ENCODE data around the gene ZXDC.

Gene ZXDC

DNA sequence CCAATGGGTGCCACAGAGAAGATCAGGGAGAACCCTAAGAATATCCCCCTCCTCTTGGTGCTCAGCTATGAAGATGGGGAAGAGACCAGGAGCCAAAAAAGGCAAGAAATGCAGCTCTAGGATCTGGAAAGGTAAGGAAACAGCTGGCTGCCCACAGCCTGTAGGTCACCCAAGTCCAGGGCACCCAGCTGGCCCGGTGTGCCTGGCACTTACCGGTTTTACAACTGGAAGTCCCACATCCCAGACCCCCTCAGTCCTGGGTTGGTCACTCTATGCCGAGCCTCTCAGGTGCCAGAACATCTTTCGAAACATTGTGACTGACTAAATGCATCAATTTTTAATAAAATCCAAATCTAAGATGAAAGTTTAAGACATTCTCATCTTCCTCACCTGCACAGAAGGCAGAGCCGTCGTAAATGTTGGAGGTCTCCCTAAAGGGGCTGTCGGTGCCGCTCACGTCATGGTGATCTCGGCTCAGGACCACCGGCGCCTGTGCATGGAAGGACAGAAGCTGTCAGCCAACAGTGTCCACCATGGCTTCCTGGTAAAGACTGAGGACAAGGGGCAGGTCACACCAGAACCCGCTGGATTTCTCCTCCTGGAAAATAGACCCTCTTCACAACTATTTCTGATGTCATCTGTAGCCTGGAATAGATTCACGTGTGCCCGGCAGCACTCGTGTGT, 13.3 kb upstream of the ZXDC start:
- DNase-seq (ENCODE audit: low spot score) = no peak

DNA sequence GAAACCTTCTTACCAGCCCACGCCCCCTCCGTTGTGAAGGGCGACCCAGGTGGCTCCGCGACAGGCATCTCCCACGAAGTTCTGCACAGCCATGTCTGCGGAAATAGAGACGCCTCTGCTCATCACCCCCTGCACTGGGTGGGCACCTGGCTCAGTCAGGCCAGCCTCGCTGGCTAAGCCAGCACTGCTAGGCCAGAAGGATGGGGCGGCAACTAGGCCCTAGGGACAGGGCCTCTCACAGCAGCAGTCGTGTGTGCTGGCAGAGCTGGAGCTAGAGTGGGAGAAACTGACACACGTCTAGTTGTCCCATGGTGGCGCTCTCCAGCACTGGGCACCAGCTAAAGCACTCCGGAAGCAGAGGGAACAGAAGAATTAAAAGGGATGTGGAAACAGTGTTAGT, 12.5 kb upstream of the ZXDC start:
- no peak for DNase-seq (ENCODE audit: low spot score)

DNA sequence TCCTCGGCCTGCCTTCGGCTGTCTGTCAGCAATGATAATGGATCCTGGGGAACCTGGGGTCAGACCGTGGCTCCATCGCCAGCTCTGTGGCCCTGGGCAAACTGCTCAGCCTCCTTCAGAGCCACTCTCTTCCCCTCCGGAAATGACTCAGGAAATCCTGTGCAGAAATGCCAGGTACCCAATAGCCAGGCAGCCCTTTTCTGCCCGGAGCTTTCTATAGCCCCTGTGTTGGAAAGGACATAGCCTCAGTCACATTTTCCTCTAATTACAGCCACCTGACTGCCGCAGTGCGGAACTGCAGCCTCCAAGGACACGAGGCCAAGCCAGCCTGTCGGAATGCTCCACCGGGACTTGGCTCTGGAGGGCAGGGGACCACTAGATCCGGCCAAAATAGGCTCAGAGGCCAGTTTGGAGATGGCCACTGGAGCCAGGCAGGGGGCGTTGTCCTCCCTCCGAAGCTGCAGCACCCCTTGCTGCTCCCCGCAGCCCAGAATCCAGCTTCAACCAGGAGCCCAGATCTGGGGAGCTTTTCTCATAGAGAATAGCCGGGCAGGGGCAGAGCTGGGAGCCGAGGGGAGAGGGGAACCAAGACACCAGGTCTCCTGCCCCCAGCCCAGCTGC, 11.6 kb upstream of the ZXDC start:
- DNase-seq (ENCODE audit: low spot score) = peak; percentile 32

DNA sequence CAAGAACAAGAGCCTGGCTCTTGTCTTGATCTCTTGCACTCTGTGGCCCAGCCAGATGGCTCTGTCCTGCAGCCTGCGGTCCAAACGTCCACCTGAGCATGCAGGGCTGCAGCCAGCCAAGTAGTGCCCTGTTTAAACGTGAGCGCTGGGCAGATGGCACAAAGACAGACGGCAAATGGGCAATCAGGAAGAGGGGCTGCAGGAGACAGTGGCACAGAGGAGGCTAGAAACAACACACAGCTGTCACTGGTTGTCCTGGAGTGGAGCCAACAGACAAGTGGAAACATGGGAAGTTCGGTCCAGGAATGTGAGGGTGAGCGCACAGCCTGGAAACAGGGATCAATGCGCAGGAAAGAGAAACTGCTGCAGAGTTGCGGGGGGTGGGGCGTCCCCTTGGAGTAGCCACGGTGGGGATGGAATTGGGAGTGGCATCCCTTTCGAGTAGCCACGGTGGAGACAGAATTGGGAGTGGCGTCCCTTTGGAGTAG, 10.7 kb upstream of the ZXDC start:
- DNase-seq (ENCODE audit: low spot score) = no peak

DNA sequence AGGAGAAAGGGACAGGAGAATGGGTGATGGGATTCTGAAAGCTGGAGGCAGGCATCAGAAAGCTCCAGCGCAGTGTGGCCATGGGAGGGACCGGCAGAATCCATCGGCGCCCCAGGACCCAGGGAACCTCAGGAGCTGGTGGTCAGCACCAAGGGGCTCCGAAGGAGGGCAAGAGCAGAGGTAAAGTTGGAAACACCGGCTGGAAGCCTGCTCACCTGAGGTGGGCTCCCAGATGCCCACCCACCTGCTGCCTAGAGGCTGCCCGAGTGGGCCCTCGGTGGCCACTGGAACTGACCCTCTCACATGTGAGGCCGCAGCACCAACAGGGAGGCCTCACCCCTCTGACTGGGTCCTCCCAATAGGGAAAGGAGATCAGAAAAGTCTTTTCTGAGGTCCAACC, 10.3 kb upstream of the ZXDC start:
- no peak for DNase-seq (ENCODE audit: low spot score)

DNA sequence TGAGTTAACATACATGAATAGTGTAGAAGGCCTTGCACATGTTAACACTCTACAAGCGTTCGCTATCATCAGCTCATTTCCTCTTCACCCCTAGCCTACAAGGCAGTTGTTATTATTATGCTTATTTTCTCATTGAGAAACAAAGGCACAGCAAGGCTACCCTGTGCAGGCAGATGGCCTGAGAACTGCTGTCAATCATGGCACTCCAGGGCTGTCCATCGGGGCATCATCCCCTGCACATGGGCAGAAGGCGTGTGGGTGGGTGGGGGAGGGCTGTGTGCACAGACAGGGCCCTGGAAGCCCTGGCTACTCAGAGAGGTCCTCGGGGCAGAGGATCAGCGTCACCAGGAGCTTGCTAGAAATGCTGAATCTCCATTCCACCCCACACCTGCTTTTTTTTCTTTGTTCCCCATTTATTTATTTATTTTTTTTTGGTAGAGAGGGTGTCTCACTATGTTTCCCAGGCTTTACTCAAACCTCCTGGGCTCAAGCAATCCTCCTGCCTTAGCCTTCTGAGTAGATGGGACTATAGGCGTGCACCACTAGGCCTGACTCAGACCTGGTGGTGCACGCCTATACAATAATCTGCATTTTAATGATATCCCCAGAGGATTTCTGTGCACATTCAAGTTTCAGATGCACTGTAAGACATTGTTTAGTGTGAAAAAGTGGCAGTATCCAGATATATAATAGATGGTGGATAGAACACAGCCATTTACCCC, 9.6 kb upstream of the ZXDC start:
- no peak for DNase-seq (ENCODE audit: low spot score)

DNA sequence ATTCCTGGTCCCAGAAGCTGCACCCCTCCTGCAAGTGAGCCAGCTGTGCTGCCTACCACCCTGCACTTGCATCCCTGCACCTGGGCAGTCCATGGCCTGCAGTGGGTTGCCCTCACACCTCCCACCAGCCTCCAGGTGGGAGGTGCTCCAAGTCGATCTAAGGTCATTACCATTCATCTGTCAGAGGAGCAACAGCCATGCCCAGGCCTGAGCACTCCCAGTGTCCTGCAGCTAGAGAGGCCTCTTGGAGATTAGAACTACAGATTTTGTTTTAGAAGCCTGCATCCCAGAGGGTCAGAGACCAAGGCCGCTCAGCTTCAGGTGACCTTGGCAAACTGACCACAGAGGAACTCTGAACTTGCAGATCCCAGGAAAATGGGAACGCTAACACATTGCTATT, 9.0 kb upstream of the ZXDC start:
- DNase-seq (ENCODE audit: low spot score) = no peak

DNA sequence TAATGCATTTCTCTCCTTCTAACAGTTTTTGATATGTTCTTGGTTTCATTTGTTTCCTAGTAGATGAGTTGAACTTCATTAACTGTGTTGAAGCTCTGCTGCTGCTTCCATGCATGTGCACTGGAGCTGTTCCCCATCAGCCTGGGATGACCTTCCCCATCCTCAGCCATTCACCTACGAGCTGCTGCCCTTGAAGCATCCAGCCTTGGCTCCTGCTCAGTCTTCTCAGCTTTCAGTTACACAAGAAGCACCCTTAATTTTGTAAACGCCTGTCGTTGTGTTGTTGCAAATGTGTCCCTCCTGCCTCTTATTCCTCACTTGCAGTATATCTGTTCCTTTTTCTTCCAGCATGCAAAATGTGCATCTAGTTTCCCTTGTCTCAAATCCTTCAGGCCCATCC, 8.5 kb upstream of the ZXDC start:
- DNase-seq (ENCODE audit: low spot score) = no peak

DNA sequence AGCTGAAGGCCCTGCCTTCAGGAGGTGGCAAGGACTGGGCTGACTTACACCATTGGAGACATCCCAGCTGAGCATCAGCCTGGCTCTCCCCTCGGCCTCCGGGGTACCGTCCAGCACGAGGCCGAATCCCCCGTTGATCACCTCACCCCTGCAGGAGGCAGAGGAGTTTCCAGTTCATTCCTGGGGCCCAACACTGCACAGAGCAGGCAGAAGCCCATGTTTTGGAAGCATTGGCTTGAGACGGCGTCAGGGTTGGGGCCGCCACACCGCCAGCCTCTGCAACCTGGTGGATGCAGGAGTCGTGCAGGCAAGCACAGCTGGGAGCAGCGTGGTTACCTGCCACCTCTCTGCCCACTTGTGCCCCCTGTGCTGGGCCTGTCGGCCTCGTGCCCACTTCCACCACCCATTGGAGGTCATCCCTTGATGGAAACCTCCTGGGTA, 7.7 kb upstream of the ZXDC start:
- no peak for DNase-seq (ENCODE audit: low spot score)

DNA sequence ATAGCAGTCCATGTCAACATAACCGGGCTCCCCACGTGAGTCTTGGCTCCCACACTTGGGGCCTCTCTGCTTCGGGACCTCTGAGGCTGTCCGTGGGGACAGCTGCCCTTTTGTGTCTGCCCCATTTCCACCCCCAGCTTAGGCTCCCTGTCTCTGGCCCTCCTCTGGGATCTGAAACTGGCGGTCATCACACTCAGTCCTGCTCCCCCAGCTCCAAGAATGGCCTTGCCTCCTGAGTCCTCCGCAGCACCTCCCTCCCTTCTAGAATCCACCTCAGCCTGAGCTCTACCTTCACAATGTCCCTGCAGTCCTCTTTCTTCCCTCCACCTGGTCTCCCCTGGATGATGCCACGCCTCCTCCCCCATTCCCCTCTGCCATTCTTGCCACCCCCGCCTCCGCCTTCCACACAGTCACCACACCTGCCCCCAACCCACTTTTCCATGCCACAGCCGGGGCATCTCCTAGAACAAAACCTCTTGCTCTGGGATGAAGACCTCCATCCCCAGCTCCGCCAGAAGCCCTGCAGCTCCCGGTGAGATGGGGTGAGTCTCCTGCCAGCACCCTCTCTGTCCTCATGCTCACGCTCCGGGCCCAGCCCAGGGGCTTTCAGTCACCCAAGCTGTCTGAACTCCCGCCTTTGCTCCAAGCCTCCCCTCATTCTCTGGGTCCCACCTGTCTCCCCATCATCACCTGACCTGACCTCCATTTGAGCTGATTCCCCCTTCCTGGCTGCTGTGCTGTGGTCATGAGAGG, 7.0 kb upstream of the ZXDC start:
- no peak for DNase-seq (ENCODE audit: low spot score)

DNA sequence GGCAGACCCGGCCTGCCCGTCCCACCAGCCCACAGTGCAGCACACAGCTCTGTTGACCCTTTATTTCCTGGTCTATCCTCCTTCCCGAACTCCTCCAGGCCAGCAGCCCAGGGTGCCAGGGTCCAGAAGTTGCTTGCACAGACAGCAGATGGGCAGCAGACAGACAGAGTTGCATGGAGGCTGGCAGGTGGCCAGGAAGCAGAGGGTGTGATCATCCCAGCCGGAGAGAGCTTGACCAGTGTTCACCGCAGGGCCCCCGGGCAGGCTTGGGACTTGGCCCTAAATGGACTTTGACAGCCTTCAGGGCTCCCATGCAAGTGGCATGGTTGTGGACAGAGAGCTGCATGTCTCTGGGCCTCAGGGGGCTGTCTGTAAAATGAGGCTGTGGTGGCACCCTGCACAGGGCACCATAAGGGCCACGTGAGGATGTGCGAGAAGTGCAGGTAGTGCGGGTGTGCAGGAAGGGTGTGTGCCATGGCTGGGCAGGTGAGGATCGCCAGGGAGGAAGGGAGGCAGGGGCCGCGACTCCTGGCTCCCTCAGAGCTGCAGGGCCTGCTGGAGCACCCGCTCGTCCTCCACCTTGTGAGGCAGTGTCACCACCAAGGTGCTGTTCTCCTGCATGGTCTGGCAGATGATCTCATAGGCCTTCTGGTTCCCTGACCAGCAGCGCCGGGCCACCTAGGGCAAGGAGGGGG, 6.3 kb upstream of the ZXDC start:
- no peak for DNase-seq (ENCODE audit: low spot score)

DNA sequence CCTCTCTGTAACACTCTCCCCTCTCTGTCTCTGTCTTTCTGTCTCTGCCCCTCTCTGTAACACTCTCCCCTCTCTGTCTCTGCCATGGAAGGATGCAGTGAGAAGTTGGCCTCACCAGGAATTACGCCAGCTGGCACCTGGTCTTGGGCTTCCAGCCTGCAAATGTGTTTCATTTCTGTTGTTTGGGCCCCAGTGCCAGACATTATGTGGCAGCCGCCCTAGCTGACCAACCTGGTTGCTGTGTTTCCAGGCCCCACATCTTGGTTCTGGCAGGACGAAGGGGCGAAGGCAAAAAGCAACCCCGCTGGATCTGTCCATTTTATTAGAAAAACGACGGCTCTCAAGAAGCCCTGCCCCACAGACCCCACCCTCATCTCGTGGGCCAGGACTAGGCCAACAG, 5.2 kb upstream of the ZXDC start:
- no peak for DNase-seq (ENCODE audit: low spot score)

DNA sequence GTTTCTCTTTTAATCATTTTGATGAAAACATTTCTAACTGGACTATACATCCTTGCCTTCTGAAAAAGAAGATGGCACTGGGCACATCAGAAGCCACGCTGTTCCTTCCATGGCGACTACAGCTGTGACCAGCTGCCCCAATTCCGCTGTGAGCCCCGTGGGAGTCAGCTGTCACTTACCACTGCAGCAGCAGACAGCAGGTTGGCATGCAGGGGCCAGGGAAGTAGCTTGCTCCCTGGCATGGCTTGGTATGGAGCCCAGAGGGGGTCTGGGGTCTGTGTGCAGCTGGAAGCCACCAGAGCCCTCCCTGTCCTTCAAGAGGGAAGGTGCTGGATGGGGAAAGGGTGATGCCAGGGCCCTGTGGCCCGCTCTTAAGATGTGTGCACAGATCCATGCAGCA, 4.5 kb upstream of the ZXDC start:
- no peak for DNase-seq (ENCODE audit: low spot score)

DNA sequence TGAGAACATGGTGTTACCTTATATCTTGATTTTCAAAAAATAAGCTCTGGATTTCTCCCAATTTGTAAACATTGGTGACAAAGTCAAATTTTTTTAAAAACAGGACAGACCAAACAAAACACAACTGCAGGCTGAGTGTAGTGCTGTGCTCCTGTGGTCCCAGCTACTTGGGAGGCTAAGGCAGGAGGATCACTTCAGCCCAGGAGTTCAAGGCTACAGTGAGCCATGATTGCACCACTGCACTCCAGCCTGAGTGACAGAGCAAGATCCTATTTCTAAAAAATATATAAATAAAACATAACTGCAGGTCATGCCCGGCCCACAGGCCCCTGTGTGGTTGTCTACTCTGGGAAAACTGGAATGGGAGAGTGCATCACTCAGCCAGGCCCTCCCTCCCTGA, 4.0 kb upstream of the ZXDC start:
- DNase-seq (ENCODE audit: low spot score) = no peak

DNA sequence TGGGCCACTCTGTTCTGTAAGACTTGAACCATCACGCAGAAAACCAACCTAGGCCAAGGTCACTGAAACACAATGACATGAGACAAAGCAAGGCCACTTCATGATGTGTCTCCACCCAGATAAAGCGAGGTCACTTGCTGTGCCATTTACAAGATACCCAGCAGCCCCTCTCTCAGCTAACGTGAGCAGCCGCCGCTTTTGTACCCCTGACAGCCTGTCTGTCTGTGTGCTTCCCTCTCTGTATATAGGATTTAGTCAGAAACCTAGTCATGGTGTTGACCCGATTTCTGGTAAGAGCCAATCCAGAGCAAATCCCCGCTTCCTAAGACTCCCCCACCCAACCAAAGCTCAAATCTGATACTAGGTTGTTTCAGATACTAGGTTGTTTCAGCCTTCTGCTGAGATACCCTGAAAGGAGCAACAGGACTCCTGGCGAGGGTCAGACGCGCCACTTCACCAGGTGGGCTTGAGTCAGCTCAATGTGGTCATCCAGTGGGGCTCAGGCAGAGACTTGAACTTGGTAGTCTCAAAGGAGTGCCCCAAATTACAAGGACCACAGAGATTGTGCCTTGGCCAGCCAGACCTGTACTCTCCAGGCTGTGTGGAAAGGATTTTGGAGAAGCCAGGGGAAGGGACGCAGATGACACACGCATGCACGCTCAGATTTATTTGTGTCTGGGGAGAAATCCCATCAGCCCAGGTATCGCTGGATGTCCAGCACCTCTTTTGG, 3.1 kb upstream of the ZXDC start:
- DNase-seq (ENCODE audit: low spot score) = no peak

DNA sequence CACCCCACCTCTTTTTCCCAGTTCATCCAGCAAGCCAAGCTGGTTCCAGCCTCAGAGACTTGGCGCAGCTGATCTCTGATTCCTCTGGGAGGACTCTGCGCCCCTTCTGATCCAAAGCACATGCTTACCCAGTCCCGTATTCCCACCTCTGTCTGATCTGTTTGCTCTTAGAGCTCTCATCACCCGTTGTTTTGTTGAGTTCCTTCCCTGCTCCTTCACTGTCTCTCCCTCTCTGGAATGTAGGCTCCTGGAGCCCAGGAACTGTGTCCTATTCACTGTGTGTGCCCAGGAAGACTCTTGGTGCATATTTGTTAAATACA, 1.3 kb upstream of the ZXDC start:
- no peak for DNase-seq (ENCODE audit: low spot score)

DNA sequence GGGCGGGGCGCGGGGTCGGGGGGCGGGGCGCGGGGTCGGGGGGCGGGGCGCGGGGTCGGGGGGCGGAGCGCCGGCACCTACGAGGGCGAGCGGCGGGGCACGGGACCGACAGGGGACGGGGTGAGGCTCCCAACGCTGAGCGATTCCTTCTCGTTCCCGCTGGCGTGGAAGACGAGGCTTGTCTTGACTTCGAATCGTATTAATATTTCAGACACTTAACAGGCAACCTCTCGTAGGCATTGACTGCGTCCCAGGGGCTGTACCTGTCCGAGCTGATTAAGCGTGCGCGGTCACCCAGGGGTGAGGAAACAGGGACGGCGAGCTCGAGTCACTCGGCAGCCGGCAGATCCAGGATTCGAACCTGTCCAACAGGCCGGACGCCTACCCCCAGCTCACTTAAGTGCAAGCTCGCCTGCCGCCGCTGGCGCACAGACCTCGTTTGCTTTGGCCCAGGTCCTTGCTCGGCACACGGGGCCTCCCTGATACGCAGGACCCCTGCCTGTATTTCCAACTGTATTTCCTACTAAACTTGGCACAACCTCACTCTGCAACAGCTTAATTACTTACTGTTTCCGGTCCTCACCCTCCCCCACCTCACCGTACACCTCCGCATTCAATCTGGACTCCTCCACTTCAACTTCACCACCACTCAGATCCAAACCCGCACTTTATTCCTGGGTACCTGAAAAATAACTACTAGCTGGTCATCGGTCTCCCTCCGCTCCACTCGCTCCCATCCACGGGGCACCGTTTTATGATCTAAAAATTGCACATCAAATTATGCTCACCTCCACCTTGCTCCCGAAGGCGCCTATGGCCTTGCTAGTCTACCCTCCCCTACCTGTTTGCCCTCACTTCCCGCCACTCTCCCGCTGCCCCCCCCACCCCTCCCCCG, 722 bp upstream of the ZXDC start:
- DNase-seq (ENCODE audit: low spot score) = no peak

DNA sequence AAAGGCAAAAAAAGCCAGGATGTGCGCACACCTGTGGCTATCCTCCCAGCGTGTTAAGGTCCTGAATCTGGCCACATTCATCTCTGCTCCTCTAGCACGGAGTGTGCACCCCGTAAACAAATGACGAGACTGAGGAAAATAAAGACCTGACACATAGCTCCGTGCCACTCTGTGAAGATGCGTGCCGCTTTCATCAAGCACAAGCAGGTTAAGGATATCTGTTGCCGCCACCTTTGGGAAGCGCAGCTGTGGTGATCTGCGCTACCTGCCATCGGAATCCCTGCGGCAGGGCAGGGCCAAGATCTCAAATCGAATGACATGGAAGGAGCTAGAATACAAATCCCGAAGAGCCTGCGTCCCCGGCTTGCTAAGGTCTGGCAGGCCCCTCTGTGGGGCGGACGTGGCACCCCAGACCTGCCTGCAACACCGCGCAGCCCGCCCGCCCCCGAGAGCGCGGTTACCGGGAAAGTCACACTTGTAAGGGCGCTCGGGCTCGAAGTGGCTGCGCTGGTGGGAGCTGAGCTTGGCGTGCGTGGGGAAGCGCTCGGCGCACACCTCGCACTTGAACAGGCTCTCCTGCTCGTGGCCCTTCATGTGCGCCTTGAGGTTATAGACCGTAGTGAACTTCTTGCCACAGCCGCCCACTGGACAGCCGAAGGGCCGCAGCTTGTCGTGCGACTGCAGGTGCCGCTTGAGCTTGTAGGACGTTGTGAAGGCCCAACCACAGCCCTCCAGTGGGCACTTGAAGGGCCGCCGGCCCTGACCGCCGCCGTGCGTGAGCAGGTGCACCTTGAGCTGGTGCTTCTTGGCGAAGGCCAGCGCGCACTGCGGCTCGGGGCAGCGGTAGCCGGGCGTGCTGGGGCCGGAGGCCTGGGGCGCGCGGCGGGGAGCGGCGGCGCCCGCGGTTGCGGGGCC, 936 bp downstream of the ZXDC start:
- peak; percentile 23 for DNase-seq (ENCODE audit: low spot score)
